GM04503 (cell line): ENCODE measurements around the gene ADRA1B.
"Not testable (repeated sequence)": the region's sequence is repeated elsewhere in the genome, so short reads cannot be mapped to it uniquely, and the experiment has no call there.

Experiments used
- DNase-seq: peaks from one replicate; pipeline ENCODE4 v3.0.0-alpha.2; 2012; ENCODE audit warnings: low read depth

The ADRA1B gene

GRCh38 chr5:159928122-159928909 lies 12.0 kb downstream of the ADRA1B start:
- DNase-seq, result no peak

- DNase-seq, result no peak
Observed at GRCh38 chr5:159929176-159929575, 12.9 kb downstream of the ADRA1B start.

GRCh38 chr5:159933531-159934485 lies 17.5 kb downstream of the ADRA1B start:
- DNase-seq, result no peak

GRCh38 chr5:159935946-159936345 lies 19.7 kb downstream of the ADRA1B start:
- no peak for DNase-seq

DNA sequence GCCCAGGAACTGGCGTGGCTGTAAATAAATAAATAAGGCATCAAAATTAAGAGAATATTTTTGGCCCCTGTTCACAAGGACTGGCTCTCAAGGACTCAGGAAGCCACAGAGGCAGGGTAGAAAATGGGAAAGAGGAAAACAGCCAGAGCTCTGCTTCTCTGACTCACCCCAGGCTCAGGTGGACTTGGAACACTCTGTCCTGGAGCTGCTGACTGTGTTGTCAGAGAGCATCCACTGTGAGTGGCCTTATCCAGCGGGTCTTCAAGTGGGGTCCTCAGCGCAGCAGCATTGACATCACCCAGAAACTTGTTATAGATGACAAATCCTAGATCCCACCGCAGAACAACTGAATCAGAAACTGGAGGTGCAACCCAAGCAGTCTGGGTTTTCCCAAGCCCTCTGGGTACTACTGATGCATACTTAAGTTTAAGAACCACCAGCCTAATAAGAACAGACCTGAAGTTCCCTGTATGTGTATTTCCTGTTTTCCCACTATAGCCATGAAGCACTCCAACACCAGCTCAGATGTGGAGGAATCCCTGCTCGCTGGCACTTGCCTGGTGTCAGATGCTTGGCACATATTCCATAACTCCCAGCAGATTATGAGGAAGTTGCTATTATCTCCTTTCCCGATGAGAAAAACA lies 20.5 kb downstream of the ADRA1B start:
- DNase-seq, result no peak

DNA sequence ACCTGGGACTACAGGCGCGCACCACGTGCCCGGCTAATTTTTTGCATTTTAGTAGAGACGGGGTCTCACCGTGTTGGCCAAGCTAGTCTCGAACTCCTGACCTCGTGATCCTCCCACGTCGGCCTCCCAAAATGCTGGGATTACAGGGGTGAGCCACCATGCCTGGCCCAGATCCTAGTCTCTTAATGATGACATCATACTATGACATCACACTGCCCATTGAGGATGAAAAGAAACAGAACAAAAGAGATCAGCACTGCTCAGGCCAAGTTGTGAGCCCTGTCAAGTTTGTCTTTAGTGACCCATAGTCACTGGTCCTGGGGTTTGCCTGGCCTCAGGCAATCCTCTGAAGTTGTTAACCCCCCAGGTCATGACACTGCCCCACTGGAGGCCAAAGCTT lies 21.3 kb downstream of the ADRA1B start:
- DNase-seq, result no peak

- DNase-seq, result no peak
Observed at GRCh38 chr5:159943326-159943725, 27.0 kb downstream of the ADRA1B start.

DNA sequence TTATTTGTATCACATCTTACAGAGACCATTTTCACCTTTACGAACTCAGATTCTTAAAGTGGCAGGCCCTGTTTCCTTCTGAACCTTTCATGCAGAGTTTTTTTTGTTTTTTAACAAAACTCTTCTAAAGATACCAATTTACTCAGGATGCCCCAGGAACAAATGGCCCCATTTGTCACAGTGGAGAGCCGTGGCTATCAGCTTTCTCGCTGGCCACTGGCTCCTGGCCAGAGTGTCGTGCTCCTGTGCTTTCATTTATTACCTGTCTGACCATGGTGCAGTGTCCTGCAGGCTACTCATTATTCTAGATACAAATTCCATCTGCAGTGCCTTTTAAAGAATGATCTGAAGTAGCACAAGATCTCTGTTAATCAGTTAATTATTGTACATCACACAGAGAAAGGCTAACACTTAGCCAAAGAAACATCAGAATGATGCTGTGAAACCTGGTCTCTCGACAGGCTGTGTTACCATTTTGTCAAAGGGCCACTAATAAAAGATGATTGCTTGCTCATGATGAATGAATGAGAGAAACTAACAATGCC lies 27.8 kb downstream of the ADRA1B start:
- DNase-seq, result no peak

DNA sequence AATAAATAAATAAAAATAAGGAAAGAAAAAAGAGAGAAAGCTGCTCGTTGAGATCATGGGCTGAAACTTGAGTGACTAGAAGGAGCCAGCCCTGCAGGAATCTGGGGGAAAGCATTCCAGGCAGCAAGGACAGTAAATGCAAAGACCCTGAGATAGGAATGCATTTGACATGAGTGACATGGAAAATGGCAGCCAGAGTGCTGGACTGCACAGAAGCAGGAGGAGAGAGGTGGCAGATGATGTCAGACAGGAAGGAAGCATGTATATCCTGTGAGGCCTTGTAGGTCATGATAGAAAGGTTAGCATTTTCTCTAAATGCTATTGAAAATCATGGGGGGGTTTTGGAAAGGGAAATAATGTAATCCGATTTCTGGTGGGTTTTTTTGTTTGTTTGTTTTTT lies 29.1 kb downstream of the ADRA1B start:
- DNase-seq, result no peak

- DNase-seq, result peak; percentile 70
Observed at GRCh38 chr5:159947708-159948358, 31.6 kb downstream of the ADRA1B start.

GRCh38 chr5:159951387-159951786 lies 35.1 kb downstream of the ADRA1B start:
- DNase-seq, result no peak

DNA sequence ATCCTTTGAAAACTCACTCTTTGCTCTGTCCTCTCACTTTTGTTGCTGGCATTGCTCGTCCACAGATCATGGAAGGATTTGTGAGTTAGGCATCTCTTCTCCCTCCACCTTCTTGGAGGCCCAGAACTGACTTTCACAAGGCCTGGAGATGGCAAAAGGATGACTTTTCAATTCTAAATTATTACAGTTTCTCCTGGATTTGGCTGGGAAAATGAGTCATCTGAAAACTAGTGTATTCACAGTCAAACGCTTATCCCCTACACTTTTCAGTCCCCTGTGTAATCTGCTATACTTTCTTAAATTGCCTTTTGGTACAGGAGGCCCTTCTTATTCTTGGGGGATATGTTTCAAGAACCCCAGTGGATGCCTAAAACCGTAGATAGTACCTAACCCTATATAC lies 35.6 kb downstream of the ADRA1B start:
- no peak for DNase-seq

DNA sequence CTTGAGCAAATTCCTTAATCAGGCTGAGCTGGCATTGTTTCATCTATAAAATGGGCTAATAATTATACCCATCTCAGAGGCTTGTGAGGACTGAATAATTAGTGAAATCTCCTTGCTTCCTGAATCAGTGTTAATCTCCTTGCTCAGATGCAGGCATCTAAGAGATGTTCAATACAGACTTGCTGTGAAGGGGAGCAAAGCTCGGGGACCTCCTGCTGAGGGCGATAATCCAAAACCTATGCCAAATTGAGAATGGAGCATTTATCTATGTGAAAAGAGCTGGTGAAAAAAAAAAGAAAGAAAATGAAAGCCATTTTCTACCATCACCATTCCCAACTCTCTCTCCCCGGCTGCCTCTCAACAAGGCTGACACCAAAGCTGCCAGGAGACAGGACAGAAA lies 37.3 kb downstream of the ADRA1B start:
- DNase-seq, result no peak

DNA sequence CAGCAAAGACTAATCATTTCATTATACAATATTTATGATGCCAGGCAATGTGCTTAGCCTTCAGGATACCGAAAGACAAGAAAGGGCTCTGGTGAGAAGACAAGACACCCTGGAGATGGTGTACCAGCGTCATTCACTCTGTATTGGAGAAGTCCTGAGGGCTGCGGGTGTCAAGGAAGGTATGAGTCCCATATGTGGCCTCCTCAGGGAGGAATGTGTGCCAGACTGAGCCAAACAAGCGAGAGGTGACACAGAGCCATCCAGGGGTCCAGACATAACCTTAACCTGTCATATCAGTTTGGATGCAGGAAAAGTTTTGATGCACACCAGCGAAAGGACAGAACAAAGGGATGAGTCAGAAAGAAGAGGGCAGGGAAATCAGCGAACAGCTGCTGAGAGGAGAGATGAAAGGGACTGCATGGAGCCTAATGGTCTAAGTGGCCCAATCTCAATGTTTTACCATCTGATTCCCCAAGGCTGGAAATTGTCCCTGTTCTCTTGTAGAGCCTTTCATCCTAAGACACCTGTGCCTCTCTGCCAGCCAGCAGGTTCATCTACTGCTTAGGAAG lies 38.9 kb downstream of the ADRA1B start:
- DNase-seq, result no peak

DNA sequence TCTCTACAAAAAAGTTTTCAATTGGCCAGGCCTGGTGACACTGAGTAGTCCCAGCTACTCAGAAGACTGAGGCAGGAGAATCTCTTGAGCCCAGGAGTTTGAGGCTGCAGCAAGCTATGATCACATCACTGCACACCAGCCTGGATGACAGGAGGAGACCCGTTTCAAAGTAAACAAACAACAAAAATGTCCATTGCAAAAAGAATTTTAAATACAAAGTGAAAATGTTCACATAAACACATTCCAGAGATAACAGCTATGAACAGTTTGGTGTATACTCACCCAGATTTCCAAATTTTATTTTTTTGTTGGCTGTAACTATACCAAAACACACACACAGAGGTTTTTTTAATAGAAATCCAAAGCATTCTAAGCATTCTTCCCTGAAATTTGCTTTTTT lies 39.8 kb downstream of the ADRA1B start:
- DNase-seq, result peak; percentile 51

GRCh38 chr5:159961176-159962160 lies 45.2 kb downstream of the ADRA1B start:
- DNase-seq, result no peak

GRCh38 chr5:159962214-159962613 lies 45.9 kb downstream of the ADRA1B start:
- no peak for DNase-seq

DNA sequence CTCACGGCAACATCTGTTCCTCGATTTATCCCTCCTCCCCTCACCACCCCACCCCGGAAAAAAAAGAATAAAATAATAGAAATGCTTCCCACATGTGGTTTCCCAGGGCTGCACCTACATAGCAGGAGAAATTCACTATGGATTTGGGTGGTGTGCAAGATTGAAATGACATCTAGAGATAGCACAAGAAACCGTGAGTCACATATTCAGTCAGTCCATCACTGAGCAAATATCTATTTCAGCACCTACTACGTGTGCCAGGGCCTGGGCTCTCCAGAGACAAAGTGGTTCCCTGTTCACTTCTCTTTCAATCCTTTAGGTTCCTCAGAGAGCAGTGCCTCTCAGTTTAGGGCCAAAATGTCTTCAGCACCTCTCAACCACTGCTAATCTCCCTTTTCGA lies 47.7 kb downstream of the ADRA1B start:
- DNase-seq, result no peak

GRCh38 chr5:159965031-159965837 lies 49.0 kb downstream of the ADRA1B start:
- DNase-seq, result no peak

GRCh38 chr5:159965838-159966128 lies 49.5 kb downstream of the ADRA1B start:
- DNase-seq, result not testable (repeated sequence)
